GM21723 (cell line): ENCODE data around the gene PARD6A.

Experiments
- ATAC-seq: cut with Tn5 transposase; IDR thresholded peaks from one replicate; pipeline ENCODE4 v1.9.1; 2021; ENCODE audit warnings: mild to moderate bottlenecking, moderate library complexity; ENCODE audit not compliant: unreplicated experiment

PARD6A gene

GRCh38 chr16:67666559-67667452, 6.0 kb downstream of the PARD6A start, which contains the start of the genes C16orf86 and ENKD1:
C16orf86 (plus strand) TSS chr16:67666814; CDS start chr16:67666971, 157 bp downstream.
ENKD1 (minus strand) TSS chr16:67666750; CDS start chr16:67666442, 308 bp downstream.
- ATAC-seq, result peak; percentile 67

DNA sequence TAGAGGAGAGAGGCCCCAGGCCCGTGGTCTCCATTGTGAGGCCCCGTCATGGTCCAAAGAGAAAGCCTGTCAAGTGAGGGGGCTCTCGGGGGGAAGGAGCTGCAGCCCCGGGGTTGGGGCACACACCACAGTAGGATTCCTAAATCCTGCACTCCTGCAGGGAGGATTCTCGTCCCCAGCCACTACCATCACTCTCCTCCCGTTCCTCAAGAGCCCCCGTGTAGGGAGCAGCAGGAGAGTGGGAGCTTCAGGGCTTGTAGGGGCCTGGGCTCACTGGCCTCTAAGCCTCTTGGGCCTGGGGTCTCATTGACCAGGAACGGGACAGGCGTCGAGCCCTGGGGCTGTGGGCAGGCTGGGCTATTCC, 6.7 kb downstream of the PARD6A start:
- ATAC-seq, result no peak

- peak; percentile 72 for ATAC-seq
Observed at GRCh38 chr16:67667817-67668494, 7.2 kb downstream of the PARD6A start.

- no peak for ATAC-seq
Observed at GRCh38 chr16:67668495-67669157, 7.9 kb downstream of the PARD6A start.

DNA sequence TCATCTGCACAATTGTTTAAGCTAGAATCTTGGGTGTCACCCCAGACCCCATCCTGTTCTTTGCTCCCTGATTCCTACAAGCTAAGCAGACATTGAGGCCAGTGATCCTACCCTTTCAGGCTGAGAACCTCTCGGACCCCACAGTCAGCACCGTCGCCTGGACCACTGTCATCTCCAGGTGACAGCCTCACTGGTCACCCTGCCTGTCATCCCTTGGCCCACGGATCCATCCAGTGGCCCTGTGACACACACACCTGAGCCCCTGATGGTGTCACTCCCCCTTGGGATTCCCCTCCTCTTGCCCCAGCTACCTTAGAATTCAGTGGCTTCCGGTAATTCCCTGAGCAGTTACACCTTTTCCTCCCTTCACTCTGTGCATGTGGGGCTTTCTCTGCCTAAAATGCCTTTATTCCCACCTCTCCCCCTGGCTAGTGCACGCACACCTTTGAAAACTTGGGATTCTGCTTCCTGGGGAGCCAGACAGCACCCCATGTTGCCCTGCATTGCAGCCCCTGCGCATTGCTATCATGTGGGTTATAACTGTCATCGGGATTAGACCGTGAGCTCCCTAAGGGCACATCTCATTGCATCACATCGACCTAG, 8.8 kb downstream of the PARD6A start:
- no peak for ATAC-seq

- ATAC-seq, result no peak
Observed at GRCh38 chr16:67672306-67672705, 11.5 kb downstream of the PARD6A start.

- no peak for ATAC-seq
Observed at GRCh38 chr16:67672739-67673662, 12.2 kb downstream of the PARD6A start.

DNA sequence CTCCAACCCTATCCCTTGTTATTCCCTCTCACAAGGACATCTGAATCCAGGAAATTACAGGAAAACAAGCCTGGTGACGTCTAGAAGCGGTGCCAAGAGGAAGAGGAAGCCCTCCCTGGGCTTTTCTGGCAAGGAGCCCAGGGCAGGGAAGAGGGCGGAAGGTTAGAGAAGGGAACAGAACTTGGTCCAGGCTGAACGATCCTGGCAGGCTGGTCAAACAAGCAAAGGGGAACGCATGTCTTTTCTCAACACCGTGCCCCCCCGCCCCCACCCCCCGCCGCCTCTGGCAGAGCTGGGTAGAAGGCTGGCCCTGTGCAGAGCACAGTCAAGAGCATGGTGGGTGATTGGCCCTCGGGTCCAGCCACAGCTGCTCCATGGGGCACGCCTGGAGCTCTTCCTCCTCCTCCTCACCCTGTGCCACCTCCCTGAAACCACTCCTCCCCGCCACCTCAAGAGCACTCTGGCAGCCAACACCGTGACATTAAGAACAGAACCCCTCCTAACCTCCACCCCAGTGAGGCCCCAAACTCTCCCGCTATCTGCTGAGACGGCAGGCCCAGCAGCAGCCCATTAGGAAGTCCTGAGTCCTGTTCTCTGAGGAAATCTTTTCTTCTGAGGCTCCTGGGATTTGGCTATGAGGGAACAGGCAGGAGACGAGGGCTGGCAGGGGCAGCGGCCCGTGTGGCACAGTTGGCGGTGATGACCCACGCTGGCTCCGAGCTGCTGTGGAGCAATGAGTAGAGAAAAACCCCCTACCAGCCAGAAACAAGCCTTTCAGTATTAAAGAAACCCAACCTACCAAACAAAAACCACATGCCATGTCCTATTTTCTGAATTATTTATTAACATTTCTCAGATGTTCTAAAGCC, 13.2 kb downstream of the PARD6A start:
- no peak for ATAC-seq

GRCh38 chr16:67674851-67675578, 14.3 kb downstream of the PARD6A start:
- no peak for ATAC-seq

DNA sequence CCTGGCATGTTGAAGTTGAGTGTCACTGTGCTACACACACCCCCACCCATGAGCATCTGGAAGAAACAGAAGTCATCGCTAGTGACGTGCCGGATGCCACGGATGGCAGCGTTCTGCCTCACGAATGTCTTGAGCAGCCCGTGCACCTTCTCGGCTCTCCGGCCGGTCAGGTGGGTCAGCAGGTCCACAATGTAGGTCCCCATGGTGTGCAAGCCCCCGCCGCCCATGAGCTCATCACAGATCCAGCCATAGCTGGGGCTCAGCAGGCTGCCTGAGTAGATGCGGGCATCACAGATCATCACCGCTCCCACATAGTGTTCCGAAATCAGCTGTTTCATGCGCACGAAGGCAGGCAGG, 14.8 kb downstream of the PARD6A start:
- ATAC-seq, result no peak

DNA sequence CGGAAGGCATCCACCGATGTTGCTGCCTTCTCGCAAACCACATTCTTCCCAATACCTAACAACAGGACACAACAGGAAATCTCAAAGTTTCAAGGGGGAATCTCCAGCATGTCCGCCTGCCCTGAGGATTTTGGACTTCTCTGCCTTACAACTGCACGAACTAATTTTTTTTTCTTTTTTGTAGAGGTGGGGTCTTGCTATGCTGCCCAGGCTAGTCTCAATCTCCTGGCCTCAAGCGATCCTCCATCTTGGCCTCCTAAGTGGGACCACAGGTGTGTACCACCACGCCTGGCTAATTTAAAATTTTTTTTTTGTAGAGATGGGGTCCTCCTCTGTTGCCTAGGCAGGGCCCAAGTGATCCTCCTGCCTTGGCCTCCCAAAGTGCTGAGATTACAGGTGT, 15.2 kb downstream of the PARD6A start:
- no peak for ATAC-seq

GRCh38 chr16:67676516-67676915, 15.8 kb downstream of the PARD6A start:
- ATAC-seq, result no peak

- ATAC-seq, result no peak
Observed at GRCh38 chr16:67676939-67677338, 16.2 kb downstream of the PARD6A start.

GRCh38 chr16:67677712-67678111, 17.0 kb downstream of the PARD6A start:
- no peak for ATAC-seq

DNA sequence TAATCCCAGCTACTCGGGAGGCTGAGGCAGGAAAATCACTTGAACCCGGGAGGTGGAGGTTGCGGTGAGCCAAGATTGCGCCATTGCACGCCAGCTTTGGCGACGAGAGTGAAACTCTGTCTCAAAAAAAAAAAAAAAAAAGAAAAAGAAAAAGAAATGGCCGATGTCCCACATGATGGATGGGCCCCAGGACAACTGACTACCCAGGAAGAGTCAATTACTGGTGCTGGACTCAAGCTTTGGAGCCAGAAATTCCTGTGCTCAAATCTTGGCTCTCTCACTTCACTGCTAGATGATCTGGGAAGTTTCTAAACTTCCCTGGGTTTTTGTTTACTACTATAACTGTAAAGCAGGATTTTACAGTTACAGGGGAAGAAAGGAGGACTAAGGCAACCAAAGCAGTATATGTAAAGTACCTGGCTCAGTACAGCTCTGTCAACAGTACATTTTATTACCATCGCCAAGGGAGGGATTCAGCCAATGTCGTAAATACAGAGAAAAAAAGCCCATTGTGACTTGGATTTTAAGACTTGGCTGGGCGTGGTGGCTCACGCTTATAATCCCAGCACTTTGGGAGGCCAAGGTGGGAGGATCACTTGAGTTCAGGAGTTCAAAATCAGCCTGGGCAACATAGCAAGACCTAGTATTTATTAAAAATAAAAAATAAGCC, 17.7 kb downstream of the PARD6A start:
- no peak for ATAC-seq

GRCh38 chr16:67679935-67680897, 19.5 kb downstream of the PARD6A start:
- no peak for ATAC-seq

- no peak for ATAC-seq
Observed at GRCh38 chr16:67683767-67684166, 23.0 kb downstream of the PARD6A start.
